IMR-90 (cell line): ENCODE results near the gene SELENBP1. TPM values are rescaled to one million over a fixed set of nuclear protein-coding genes. Genes with fewer than 3 reads are reported as not detected.

ENCODE experiments used
- ATAC-seq: fragments of 200-7000 bp; cut with Tn5 transposase; 2 replicates; pipeline ENCODE4 v1.9.1; 2020; ENCODE audit warnings: low read depth, mild to moderate bottlenecking, moderate library complexity
- BruUV-seq: library from RNA; stranded (reverse); fragments of 400-500 nt; replicated peaks from 2 replicates; lab custom pipeline; 2021; lab: Mats Ljungman, UMichigan
- CTCF ChIA-PET: fragments of 300-600 bp; formaldehyde crosslinking; extraction: SDS; loops from one replicate; lab custom pipeline; 2021; ENCODE audit warnings: antibody characterized with exemption; lab: Yijun Ruan, JAX
- POLR2A ChIA-PET: fragments of 300-600 bp; sonication (Branson Sonifier 250); formaldehyde crosslinking; loops from one replicate; lab custom pipeline; 2022; ENCODE audit warnings: antibody characterized with exemption; ENCODE audit not compliant: unreplicated experiment; lab: Charles Lee
- DNase-seq: peaks from one replicate; pipeline ENCODE4 v3.0.0; 2013
- H2AFZ ChIP-seq: replicated peaks from 2 replicates; pipeline ENCODE3; 2013; ENCODE audit warnings: low read length, mild to moderate bottlenecking; ENCODE audit not compliant: poor library complexity
- H2AK5ac ChIP-seq: 2 replicates; pipeline ENCODE4 v1.6.1; 2013; ENCODE audit warnings: low read depth, low read length, inconsistent platforms
- H2AK9ac ChIP-seq: replicated peaks from 2 replicates; pipeline ENCODE3; 2013; ENCODE audit warnings: mild to moderate bottlenecking, low read depth, low read length, moderate library complexity; ENCODE audit not compliant: poor library complexity
- H2BK120ac ChIP-seq: 2 replicates; pipeline ENCODE4 v1.6.1; 2013; ENCODE audit warnings: low read depth, low read length, inconsistent platforms
- H2BK15ac ChIP-seq: 3 replicates; pipeline ENCODE4 v1.6.1; 2013; ENCODE audit warnings: low read depth, low read length, inconsistent platforms
- H2BK20ac ChIP-seq: 2 replicates; pipeline ENCODE4 v1.6.1; 2013; ENCODE audit warnings: low read depth, mild to moderate bottlenecking, inconsistent platforms, low read length, moderate library complexity
- H2BK5ac ChIP-seq: 2 replicates; pipeline ENCODE4 v1.6.1; 2013; ENCODE audit warnings: mild to moderate bottlenecking, low read depth, low read length, inconsistent platforms; ENCODE audit not compliant: poor library complexity, severe bottlenecking
- H3K14ac ChIP-seq: replicated peaks from 2 replicates; pipeline ENCODE4 v1.6.1; 2013; ENCODE audit warnings: low read depth, low read length, inconsistent platforms
- H3K18ac ChIP-seq: 2 replicates; pipeline ENCODE4 v1.6.1; 2013; ENCODE audit warnings: low read depth, low read length, control low read depth
- H3K23ac ChIP-seq: 2 replicates; pipeline ENCODE4 v1.6.1; 2013; ENCODE audit warnings: low read depth, low read length, inconsistent platforms
- H3K27ac ChIP-seq: 2 replicates; pipeline ENCODE4 v1.5.1; 2013; ENCODE audit warnings: mild to moderate bottlenecking, control low read depth, low read length; ENCODE audit not compliant: insufficient read depth
- H3K27me3 ChIP-seq: 2 replicates; pipeline ENCODE4 v1.6.1; 2013; ENCODE audit warnings: low read length; ENCODE audit not compliant: control insufficient read depth, insufficient read depth
- H3K36me3 ChIP-seq: 2 replicates; pipeline ENCODE4 v1.6.1; 2013; ENCODE audit warnings: low read length, mixed read lengths; ENCODE audit not compliant: control insufficient read depth, insufficient read depth
- H3K4ac ChIP-seq: 2 replicates; pipeline ENCODE4 v1.6.1; 2013; ENCODE audit warnings: low read depth, low read length, inconsistent platforms
- H3K4me1 ChIP-seq: 2 replicates; pipeline ENCODE4 v1.6.1; 2013; ENCODE audit warnings: low read length, mixed read lengths; ENCODE audit not compliant: control insufficient read depth, insufficient read depth
- H3K4me2 ChIP-seq: 2 replicates; pipeline ENCODE4 v1.6.1; 2013; ENCODE audit warnings: low read depth, mild to moderate bottlenecking, control low read depth, low read length, moderate library complexity
- H3K4me3 ChIP-seq: 2 replicates; pipeline ENCODE4 v1.5.1; 2013; ENCODE audit warnings: low read depth, mild to moderate bottlenecking, control low read depth, low read length, moderate library complexity; ENCODE audit not compliant: insufficient read depth
- H3K56ac ChIP-seq: 2 replicates; pipeline ENCODE4 v1.6.1; 2013; ENCODE audit warnings: low read length, inconsistent platforms; ENCODE audit not compliant: insufficient read depth; ENCODE audit errors: extremely low read depth
- H3K79me1 ChIP-seq, 2 experiments: 2 replicates each; pipeline ENCODE4 v1.6.1; 2013; ENCODE audit warnings: low read length in 2 of 2, inconsistent platforms in 1 of 2, low read depth in 1 of 2
- H3K9ac ChIP-seq: 2 replicates; pipeline ENCODE4 v1.6.1; 2013; ENCODE audit warnings: low read depth, low read length, control low read depth
- H3K9me1 ChIP-seq: 2 replicates; pipeline ENCODE4 v1.6.1; 2013; ENCODE audit warnings: low read length, inconsistent platforms; ENCODE audit not compliant: insufficient read depth
- H3K9me3 ChIP-seq: 2 replicates; pipeline ENCODE4 v1.6.1; 2013; ENCODE audit warnings: low read length; ENCODE audit not compliant: control insufficient read depth, insufficient read depth
- H4K20me1 ChIP-seq: 2 replicates; pipeline ENCODE4 v1.6.1; 2013; ENCODE audit warnings: low read length, inconsistent platforms; ENCODE audit not compliant: insufficient read depth
- H4K5ac ChIP-seq: 2 replicates; pipeline ENCODE4 v1.6.1; 2013; ENCODE audit warnings: mild to moderate bottlenecking, low read depth, low read length, control low read depth
- H4K8ac ChIP-seq, 2 experiments: 2 replicates each; pipeline ENCODE4 v1.6.1; 2013; ENCODE audit warnings: low read depth in 2 of 2, low read length in 2 of 2, control low read depth in 1 of 2, inconsistent platforms in 1 of 2
- H4K91ac ChIP-seq: 2 replicates; pipeline ENCODE4 v1.6.1; 2013; ENCODE audit warnings: low read depth, low read length, inconsistent platforms; ENCODE audit not compliant: insufficient read depth
- BHLHE40 ChIP-seq: fragments of 150-350 bp; IDR thresholded peaks from 2 replicates; pipeline ENCODE4 v1.6.1; 2016; ENCODE audit warnings: mild to moderate bottlenecking, low read depth, low read length
- CEBPB ChIP-seq: IDR thresholded peaks from 2 replicates; pipeline ENCODE4 v1.6.1; 2012; ENCODE audit warnings: low read depth, low read length, improper control_type of control experiment
- ELK1 ChIP-seq: fragments of 150-350 bp; IDR thresholded peaks from 2 replicates; pipeline ENCODE4 v1.6.1; 2016; ENCODE audit warnings: low read depth, mild to moderate bottlenecking, low read length, moderate library complexity, borderline replicate concordance
- MAFK ChIP-seq: IDR thresholded peaks from 2 replicates; pipeline ENCODE4 v1.6.1; 2012; ENCODE audit warnings: low read depth, low read length, improper control_type of control experiment
- MAZ ChIP-seq: IDR thresholded peaks from 2 replicates; pipeline ENCODE4 v1.6.1; 2012; ENCODE audit warnings: low read depth, mild to moderate bottlenecking, low read length, improper control_type of control experiment, moderate library complexity, borderline replicate concordance
- MXI1 ChIP-seq: IDR thresholded peaks from 2 replicates; pipeline ENCODE4 v1.6.1; 2012; ENCODE audit warnings: low read depth, mild to moderate bottlenecking, low read length, moderate library complexity, borderline replicate concordance
- NFE2L2 ChIP-seq: fragments of 150-350 bp; IDR thresholded peaks from 2 replicates; pipeline ENCODE4 v1.6.1; 2016; ENCODE audit warnings: low read depth, mild to moderate bottlenecking, low read length
- POLR2A ChIP-seq: IDR thresholded peaks from 2 replicates; pipeline ENCODE4 v1.6.1; 2012; ENCODE audit warnings: mild to moderate bottlenecking, low read depth, low read length
- RAD21 ChIP-seq: IDR thresholded peaks from 2 replicates; pipeline ENCODE4 v1.6.1; 2012; ENCODE audit warnings: low read length, improper control_type of control experiment
- RCOR1 ChIP-seq: IDR thresholded peaks from 2 replicates; pipeline ENCODE4 v1.6.1; 2012; ENCODE audit warnings: mild to moderate bottlenecking, low read length, improper control_type of control experiment; ENCODE audit not compliant: insufficient replicate concordance
- RFX5 ChIP-seq: IDR thresholded peaks from 2 replicates; pipeline ENCODE4 v1.8.0; 2012; ENCODE audit warnings: low read depth, mild to moderate bottlenecking, low read length, moderate library complexity
- SMC3 ChIP-seq: fragments of 150-350 bp; IDR thresholded peaks from 2 replicates; pipeline ENCODE4 v1.6.1; 2016; ENCODE audit warnings: low read depth, mild to moderate bottlenecking, antibody characterized with exemption, low read length, moderate library complexity
- WGBS, 2 experiments: methylation state at CpG; one replicate each; pipeline versions ENCODE4 v1.1.5 to v1.1.7; 2013; ENCODE audit warnings: missing lambda C conversion rate in 2 of 2; ENCODE audit not compliant: insufficient read length in 1 of 2; ENCODE audit errors: extremely low coverage in 2 of 2; 5-methylcytosine and 5-hydroxymethylcytosine counted together
- dilution Hi-C: fragments of 300-500 bp; cut with HindIII; formaldehyde crosslinking; loops from one replicate; pipeline ENCODE4 v1.14.3; 2018; ENCODE audit warnings: low sequenced_read_pairs; ENCODE audit not compliant: unreplicated experiment
- in situ Hi-C: fragments of 300-500 bp; cut with MboI; formaldehyde crosslinking; loops from 3 replicates; pipeline ENCODE4 v1.14.3; 2019; ENCODE audit warnings: low sequenced_read_pairs, inconsistent platforms, mixed read lengths
- intact Hi-C: fragments of 100-400 bp; cut with micrococcal nuclease; formaldehyde crosslinking; loops from 2 replicates; pipeline ENCODE4 v1.10.0; 2022
- polyA plus RNA-seq, 3 experiments: library from polyadenylated mRNA; depleted of rRNA; stranded (reverse); fragments of >200 nt; gene quantifications; 2 replicates each; pipeline ENCODE4 v1.2.3, GENCODE V29; 2012; ENCODE audit warnings: low replicate concordance in 1 of 3
- total RNA-seq: library from RNA; depleted of rRNA; stranded (reverse); fragments of >200 nt; gene quantifications from 2 replicates; pipeline ENCODE4 v1.2.3, GENCODE V29; 2012

Gene SELENBP1
- total and polyA plus RNA-seq, 2 of the 4 experiments (the other 2 are of a cell fraction) = 21.3 to 56.9 TPM

- Histone ChIP-seq H2BK15ac (no peak overlapping the region), H2AK5ac (no peak overlapping the region), H4K5ac (no peak overlapping the region), H3K27me3 (no peaks in the 10 kb centered on the region), H3K79me1 (peaks cover 5 to 52% of the 10 kb centered on the region in 2 experiments; a peak in 3 of 4 replicates), H3K18ac (no peak overlapping the region), H2BK5ac (no peak overlapping the region), H3K9me1 (peaks cover 20% of the 10 kb centered on the region), H2AK9ac (peak overlapping the region; percentile 26), H3K4me3 (no peak overlapping the region), H3K23ac (no peak overlapping the region), H3K14ac (no peak overlapping the region), H3K4me2 (no peak overlapping the region), H3K4me1 (peaks cover 3% of the 10 kb centered on the region; the same call in 1 of the 2 replicates), H4K20me1 (peaks cover 20% of the 10 kb centered on the region; the same call in 1 of the 2 replicates), H2AFZ (peak overlapping the region; percentile 5), H3K56ac (no peak overlapping the region), H3K36me3 (peaks cover 66% of the 10 kb centered on the region), H2BK120ac (no peak overlapping the region), H4K91ac (no peak overlapping the region), H4K8ac (no peak overlapping the region), H3K27ac (no peak overlapping the region), H3K4ac (no peak overlapping the region), H3K9ac (no peak overlapping the region), H3K9me3 (no peaks in the 10 kb centered on the region), H2BK20ac (no peak overlapping the region)
- in situ Hi-C loops (loop anchor here (10.0 kb wide), 2 partner anchors 101 to 211 kb away; partner anchors contain the start of genes PIP5K1A and VPS72), intact Hi-C loops (no loop called here), dilution Hi-C loops (no loop called here)
- WGBS, 2 experiments = 96% methylated on average over 4 of the region's 13 CpGs; no CpG with 5 or more reads in 1 of the 2 experiments
- POLR2A ChIA-PET = no interaction called here
- TF ChIP-seq RCOR1 (no peak), SMC3 (no peak), BHLHE40 (no peak), RFX5 (no peak), MAFK (no peak), POLR2A (no peak), CEBPB (no peak), ELK1 (no peak), NFE2L2 (no peak), RAD21 (no peak), MXI1 (no peak), MAZ (no peak)
- BruUV-seq = no TSS peak
- ATAC-seq = no peak
- DNase-seq = no peak
- CTCF ChIA-PET = interaction anchor here (0.6 kb wide), 1 partner anchor 93 kb away, joined by 3 read pairs; no protein-coding TSS in a partner anchor
Measured at GRCh38 chr1:151405187-151405951, 32.9 kb upstream of the SELENBP1 start.
